GM15510 (cell line): ENCODE results near the gene RETREG1.

Experiments
- POLR2A ChIP-seq: IDR thresholded peaks from 3 replicates; pipeline ENCODE4 v1.6.1; 2011; ENCODE audit warnings: borderline replicate concordance; ENCODE audit not compliant: insufficient read length; ENCODE audit errors: extremely low read depth

RETREG1 gene

DNA sequence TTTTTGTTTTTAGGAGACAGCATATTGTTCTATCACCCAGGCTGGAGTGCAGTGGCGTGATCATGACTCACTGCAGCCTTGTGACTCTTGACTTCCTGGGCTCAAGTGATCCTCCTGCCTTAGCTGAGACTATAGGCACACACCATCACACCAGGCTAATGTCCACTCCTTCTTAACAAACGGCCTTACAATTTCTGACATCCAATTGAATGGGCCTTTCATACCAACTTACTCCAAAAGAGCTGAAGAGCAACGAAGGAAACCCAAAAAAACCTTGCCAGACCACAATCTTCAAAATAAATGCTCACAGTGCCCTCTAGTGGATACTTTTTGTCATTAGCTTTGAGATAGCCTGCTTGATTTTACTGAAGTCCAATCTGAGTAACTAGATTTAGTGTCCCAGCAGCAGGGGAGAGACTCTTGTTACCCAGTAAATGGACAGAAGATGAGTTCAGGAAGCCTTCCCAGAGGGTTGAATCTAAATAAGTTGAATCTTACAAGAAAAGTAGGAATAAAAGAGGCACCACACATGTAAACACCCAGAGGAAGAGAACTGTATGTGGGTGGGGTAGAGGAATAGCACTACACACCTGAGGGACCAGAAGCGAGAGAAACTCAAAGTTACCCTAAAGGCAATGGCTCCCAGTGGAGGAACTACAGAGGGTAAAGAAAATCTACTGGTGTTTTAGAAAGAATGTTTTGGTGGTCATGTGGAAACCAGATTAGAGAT, 160.5 kb downstream of the RETREG1 start:
- TF ChIP-seq POLR2A, result no peak

DNA sequence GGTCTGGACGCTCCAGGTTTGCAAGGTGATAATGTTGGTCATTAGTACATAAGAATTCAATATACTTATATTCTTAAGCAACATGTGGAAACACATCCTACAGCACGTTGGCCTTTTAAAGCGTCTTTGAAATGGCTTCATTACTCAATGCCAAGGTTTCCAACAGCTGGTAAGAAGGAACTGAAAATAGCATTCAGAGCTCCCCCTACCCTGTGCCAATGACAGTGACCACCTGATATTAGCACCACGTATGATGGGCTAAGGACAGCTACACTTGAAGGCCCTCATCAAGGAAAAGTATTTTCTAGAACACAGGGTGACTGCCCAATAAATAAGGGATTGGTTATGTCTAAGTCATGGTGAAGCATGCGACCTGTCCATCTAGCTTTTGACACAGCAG, 161.1 kb downstream of the RETREG1 start:
- TF ChIP-seq POLR2A, result no peak

DNA sequence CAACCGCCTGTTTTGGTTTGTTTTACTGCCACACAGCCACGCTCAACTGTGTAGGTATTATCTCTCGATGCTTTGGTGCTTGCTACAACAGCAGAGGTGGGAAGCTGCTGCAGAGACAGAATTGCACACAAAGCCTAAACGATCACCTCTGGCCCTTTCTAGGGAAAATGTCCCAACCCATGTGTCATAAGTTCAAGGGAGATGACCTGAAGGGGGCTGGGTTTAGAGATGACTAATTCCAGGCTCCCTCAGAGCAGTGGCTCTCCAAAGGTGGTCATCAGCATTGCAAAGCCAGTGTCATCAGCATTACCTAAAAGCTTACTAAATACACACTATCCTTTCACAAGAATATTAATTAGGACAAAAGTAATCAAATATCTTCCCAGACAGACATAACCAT, 162.1 kb downstream of the RETREG1 start:
- no peak for TF ChIP-seq POLR2A

DNA sequence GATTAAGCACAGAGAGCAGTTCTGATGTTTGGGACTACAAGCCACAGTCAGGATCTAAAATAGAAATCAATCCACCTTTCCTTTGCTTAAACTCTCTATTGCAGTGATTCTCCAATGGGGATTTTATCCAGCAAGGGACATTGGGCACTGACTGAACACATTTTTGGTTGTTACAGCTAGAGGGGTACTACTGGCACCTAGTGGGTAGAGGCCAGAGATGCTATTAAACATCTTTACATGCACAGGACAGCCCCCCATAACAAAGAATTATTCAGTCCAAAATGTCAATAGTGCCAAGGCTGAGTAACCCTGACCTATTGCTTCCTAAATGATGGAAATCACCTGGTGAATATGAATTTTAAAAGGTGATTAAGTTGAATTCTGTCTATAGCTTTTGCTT, 163.2 kb downstream of the RETREG1 start:
- no peak for TF ChIP-seq POLR2A

DNA sequence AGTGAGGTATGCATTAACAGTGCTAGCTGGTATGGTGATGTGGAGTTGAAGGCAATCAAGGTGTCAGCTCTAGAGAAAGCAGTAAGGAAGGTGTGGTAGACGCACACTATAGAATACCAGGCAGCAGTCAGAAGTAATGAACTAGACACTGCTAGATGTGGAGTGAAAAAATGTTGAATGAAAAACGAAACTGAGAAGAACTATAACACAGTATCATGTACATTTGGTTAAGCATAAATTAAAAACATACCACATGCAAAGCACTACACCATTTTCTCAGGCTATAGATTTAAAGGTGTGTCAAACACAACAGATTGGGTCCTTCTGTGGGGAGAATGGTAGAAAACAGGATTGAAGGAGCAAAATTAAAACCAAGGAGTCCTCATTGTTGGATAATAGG, 166.6 kb downstream of the RETREG1 start:
- TF ChIP-seq POLR2A, result no peak

DNA sequence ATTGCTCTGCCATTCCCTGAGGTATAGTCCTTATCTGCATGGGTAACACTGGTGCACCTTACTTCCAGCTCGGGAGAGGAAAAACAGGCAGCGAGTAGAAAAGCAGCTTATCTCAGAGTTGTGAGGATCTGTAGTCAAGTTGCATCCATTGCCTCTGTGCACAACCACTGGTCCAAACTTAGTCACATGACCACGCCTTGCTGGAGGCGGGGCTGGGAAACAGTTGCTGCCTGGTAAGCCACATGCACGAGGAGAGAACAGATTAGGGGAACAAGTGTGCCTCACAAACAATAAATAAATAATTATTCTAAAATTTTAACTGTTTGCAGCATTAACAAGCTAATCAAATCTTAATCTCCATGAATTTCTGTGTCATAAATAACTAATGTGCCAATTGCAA, 169.8 kb downstream of the RETREG1 start:
- TF ChIP-seq POLR2A, result no peak

DNA sequence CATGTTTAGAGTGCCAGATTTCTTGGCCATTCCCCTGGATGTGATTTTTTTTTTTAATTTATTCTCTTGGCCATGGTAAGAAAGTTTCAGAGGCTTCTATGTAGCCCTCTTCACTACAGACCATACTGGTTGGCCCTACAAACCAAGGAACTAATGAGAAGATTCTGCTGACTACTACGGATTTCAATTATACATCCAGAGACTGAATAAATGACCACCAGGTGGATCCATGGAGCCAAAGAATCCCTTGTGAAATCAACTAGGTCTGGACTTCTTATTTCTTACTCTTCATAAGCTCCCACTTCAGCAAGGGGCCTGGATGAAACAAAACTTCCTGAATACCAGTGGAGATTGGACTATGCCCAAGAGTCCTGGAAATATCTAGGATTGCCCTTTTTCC, 178.8 kb downstream of the RETREG1 start:
- no peak for TF ChIP-seq POLR2A

DNA sequence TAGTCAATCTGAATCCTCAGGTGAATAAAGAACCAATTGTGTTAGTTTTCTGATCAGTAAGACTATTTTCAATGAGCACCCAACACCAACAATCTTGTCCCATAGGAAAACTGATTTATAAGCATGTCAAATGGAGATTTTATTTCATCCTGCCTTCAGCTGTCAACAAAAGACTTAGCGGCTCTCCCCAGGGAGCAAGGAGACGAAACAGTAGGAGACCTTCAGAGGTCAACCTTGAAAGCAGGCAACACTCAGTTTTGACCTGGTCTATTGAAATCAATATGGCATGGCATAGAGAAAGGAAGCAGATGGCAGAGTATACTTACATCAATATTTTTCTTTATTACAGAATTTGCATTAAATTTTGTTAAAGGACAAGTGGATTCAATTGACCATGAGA, 185.3 kb downstream of the RETREG1 start:
- no peak for TF ChIP-seq POLR2A

DNA sequence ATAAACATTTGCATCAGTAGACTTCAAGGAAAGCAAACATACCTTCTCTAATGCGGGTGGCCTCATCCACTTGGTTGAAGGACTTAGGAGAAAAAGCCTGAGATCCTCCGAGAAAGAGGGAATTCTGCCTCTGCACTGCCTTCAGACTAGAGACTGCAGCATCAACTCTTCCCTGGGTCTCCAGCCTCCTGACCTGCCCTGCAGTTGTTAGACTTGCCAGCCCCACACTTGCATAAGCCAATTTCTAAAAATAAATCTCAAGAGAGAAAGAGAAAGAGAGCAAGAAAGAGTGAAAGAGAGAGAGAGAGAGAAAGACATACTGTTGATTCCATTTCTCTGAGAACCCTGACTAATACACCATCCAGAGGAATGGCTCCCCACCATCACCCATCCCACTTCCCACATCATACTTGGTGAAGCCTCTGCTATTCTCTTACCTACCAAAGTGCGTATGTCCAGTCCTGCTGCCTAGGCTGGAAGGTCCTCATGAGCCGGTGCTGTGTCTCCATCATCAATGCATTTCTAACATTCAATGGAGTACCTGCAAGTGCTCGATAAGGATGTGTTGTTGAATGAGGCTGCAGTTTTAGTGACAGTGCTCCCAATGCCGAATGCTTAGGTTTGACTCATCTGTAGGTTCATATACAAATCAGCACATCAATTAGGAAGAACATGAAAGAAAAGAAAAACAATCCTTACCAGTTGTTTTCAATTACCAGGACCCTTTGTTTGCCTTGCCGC, 186.3 kb downstream of the RETREG1 start:
- no peak for TF ChIP-seq POLR2A

DNA sequence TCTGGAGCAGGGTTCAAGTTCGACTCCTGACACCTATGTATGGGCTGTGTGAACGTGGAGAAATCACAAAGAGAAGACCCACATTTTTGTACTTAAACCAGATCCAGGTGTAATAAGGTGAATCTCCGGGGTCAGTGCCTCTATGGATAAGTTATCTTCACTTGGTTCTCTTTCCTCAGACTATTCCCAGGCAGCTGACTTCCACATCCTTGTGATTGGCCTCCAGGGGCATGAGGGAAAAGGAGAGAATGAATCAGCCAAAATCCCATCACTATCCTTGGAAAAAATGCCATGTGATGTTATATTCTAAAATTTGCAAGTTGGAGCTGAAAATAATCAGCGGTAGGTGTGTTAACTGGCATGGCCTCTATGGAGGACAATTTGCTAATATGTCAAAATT, 188.4 kb downstream of the RETREG1 start:
- no peak for TF ChIP-seq POLR2A

DNA sequence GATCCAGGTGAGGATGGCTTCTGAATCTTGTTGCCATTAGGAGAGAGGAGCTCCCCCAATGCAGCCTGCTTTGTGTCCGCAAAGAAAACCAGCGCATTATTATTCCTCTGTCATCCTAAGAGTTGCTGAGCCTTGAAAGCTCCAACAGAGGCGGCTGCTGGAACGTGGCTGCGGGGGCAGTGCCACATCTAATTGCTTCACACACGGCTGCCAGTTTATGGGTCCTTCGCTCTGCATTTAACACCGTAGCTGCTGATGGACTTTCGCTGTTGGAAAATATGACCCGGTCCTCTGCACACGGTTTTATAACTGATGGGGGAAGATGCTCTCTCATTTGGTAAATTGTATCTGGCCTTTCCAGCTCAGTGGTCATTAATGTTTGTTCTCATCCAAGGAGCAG, 189.2 kb downstream of the RETREG1 start:
- TF ChIP-seq POLR2A, result no peak
